CD4-positive, alpha-beta T cell treated with Interleukin-4 for 4 hours (primary cell): ENCODE measurements around the gene PTPRM.

Experiments
- DNase-seq: peaks from one replicate; pipeline ENCODE4 v3.0.0-alpha.2; 2020

Gene PTPRM

GRCh38 chr18:7630731-7631442 lies 63.8 kb downstream of the PTPRM start:
- no peak for DNase-seq

DNA sequence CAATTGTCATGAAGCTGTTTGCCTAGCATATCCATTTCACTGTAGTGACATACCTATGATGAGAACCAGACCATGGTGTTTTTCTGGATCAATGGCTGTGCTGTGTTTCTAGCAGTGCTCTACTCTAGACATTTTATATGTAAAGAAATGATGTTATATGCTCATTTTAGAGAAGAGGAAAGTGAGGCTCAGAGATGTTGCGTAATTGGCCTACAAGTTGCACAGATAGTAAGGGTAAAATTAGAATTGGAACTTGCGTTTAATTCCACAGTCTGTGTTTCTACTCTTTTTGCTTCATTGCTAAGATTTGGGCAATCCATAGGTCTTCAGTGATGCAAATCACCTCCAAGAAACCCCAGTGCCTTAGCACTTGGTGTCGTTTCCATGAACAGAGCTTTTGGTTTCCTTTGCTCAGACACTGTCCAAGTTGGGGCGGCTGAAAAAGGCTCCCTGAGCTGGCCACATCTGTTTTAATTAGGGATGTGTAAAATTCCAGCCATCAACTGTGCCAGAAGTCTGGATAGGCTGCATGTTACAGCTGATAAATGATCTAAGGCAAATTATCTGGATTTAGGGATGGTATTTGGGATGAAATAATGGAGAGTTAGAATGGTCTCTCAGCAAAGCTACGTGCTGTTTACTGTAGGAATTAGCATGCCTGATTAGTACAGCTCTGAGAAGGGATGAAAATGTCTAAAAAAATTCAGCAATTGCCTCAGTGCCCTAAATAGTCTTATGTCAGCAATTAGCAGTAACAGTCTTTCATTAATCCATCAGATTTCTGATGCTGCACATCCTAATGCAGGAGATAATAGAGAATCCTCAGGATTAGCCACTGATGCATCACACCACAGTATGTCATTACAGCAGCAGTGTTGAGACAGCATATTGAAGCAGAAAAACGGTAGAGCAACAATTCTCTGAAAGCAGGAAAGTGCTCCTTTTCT lies 65.3 kb downstream of the PTPRM start:
- DNase-seq: no peak

GRCh38 chr18:7633171-7633570 lies 66.1 kb downstream of the PTPRM start:
- DNase-seq: no peak

DNA sequence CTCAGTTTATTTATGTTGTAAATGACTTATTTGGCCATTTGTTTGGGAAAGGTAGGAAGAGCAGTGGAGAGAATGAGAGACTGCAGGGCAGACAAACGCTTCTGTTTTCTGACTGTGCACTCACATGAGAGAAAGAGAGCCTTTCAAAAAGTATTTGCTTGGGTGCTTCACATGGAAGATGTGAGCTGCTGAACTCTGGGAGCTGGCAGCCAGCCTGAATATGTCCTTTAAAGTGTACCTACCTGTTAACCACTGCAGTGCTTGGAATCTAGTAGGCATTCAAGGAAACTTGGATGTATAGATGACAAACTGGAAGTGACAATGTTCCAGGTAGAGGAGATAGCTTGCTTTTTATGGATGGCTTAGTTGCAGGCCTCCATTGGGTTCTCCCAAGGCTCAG lies 68.8 kb downstream of the PTPRM start:
- no peak for DNase-seq

DNA sequence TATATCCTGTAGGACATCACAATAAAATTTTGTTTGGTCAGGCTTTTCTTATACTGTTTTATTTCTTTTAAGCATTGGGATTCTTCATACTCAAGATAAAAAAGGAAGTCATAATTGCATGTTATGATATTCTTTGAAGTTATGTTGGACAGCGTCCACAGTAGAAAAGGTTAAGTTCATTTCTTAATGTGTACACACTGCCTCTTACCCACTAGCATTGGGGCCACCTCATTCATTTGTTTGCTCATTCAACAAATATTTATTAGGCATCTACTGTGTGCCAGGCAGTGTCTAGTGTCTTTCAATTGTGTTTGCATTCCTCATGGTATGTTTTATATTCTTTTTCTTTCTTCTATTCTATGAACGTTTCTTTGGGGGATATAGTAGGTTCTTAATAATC lies 70.2 kb downstream of the PTPRM start:
- DNase-seq: no peak

DNA sequence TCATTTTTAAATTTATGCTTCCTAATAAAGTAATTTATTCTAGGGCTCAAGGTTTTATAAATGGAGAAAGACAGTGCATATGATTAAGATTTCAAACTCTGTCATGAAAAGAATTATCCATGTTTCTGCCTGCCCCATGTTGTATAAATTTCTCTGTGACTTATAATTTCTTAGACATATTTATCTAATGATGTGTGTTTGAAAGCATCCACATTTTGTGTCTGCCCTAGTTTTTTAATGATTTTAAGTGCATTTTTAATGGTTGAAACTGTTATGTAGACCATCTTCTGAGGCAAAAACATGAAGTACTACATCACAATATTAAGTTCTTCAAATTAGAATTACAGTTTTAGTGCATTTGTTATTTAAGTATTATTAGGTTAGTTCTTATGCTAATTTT lies 71.2 kb downstream of the PTPRM start:
- no peak for DNase-seq

GRCh38 chr18:7641813-7642212 lies 74.7 kb downstream of the PTPRM start:
- DNase-seq: no peak

- DNase-seq: no peak
Observed at GRCh38 chr18:7642331-7642890, 75.3 kb downstream of the PTPRM start.

DNA sequence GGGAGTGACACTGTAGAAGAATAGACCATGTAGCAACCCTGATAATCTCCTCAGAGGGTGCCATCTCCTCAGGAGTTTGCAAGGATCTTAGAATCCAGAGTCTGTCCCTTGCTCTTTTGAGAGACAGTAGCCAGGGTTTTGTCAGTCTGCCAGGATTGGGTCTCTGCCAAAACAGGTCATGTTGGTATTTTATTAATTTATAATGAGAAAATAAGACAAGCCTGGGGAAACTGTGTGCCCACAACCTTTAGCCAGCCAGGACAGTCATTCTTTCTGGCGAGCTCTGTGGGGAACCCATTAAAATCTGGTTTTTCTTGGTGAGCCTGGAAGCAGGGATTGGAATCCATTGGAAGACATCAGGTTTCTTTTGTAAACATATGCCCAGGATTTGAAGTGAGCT lies 78.6 kb downstream of the PTPRM start:
- DNase-seq: no peak

DNA sequence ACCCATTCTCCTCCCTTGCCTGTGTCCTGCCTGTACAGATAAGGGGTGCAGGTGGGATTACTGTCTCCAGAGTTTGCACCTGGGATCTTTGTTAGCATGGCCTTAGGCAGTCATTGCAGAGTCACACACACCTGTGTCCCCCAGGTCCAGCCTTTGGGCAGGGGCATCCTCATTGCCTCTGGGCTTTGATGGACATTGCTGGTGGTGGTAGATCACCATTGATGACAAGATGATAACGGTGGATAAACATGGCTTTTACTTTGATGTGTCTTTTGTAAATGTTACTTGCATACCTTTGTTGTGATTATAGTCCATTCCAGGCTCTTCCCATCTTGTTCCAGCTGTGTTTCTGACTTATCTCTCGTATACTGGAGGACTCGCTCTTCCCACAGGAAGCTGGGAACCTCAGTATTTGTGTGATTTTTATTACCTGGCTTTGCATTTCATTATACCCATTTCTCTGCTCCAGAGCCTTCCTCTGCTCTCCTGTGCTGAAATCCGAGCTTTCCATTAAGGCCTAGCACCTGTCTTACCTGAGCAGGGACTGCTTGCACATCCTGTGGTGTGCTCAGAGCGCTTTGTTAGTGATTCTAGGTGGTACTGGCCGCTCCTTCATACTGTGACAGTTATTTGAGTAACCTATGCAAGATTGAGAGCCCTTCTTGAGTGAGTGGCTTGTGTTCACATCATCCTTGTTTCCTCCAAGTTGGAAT lies 79.2 kb downstream of the PTPRM start:
- DNase-seq: no peak

- no peak for DNase-seq
Observed at GRCh38 chr18:7647500-7647899, 80.4 kb downstream of the PTPRM start.

DNA sequence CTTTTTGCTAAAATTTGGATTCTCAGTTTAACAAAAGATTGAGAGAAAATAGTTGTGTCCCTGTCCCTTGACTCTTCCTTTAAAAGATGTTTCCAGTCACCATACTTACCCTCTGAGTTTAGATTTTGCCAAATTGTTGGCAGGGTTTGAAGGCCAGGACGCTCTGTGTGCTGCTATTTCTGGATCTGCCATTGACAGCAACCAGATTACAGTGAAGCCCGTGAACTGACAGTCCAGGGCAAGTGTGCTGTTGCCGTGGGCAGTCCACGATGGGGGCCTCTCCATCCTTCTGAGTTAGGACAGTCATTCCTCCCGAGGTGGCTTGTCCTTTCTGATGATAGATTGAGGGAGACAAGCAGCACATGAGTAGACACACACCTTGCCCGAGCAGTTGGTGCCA lies 89.9 kb downstream of the PTPRM start:
- no peak for DNase-seq

DNA sequence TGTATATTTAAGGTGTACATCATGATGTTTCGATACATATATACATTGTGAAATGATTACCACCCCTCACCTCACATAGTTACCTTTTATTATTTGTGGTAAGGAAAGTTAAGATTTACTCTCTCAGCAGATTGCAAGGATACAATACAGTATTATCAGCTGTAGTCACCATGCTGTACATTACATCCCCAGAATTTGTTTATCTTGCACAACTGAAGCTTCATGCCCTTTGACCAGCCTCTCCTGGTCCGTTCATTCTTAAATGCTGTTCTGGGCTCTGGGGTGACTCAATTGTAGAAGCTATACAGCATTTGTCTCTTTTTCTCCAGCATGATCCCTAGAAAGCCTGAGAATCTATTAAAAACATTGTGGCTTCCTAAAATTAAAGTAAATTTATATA lies 90.8 kb downstream of the PTPRM start:
- DNase-seq: no peak

GRCh38 chr18:7658701-7659100 lies 91.6 kb downstream of the PTPRM start:
- no peak for DNase-seq

- DNase-seq: no peak
Observed at GRCh38 chr18:7661207-7661606, 94.1 kb downstream of the PTPRM start.

- DNase-seq: no peak
Observed at GRCh38 chr18:7662866-7663265, 95.8 kb downstream of the PTPRM start.

DNA sequence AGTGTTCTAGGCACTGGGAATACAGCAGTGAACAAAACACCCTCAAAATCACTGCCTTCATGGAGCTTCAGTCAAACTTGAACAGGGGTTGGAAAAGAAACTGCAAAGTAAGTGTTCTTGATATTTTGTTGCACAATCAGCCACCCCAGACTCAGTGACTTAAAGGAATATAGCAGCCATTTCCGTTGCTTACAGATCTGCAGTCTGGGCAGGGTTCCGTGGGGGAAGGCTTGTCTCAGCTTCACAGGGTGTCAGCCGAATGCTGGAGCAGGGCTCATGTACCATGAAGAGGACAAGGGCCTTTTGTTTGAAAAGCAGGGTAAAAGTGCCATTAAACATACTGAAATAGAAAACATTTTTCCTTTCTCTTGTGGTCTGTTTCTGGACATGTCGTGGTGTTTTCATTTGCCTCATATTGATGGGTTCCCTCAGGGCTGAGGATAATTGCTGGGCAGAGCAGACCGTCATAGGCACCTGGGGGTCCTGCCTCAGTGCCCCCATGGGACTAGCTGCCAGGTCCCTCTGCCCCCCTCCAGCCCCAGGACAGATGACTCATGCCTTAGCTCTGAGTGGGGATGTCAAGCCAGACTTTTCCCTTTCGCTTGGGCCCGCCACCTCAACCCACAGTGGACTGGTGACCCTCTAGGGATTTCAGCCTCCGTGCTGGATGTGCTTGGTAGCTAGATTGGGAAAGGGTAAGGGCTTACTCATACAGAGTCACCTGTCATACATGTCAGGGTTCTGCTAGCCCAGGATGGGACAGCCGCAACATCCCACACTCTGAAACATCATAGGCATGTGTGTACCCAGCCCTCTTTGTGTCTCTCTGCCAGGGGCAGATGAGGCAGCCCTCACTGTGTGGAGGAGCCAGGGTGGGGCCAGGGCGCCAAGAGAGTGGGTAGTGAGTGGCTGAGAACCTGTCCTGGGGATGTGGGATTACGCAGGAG lies 96.5 kb downstream of the PTPRM start:
- DNase-seq: no peak

GRCh38 chr18:7666195-7666776 lies 99.2 kb downstream of the PTPRM start:
- DNase-seq: no peak

- DNase-seq: no peak
Observed at GRCh38 chr18:7668392-7668791, 101.3 kb downstream of the PTPRM start.

DNA sequence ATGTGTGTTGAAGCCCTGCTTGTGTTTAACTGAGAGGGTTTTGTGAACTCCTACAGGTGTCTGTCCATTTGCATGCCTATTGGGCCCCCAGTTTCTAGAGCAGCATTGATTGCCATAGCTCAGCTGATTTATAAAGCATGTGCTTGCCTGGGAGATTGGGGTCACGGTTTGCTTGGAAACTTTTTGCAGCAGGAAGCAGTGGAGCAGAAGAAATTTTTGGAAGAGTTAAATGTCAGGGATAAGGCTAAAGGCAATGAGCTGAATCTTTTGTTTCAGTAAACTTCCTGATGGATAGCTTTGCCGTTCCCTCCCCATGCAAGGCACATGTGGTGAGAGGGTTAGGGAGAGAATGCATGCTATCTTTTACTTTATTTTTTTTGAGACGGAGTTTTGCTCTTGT lies 102.2 kb downstream of the PTPRM start:
- DNase-seq: no peak

GRCh38 chr18:7671105-7671504 lies 104.0 kb downstream of the PTPRM start:
- no peak for DNase-seq
